ENCODE measurements around the gene NRXN2.

NRXN2 gene

DNA sequence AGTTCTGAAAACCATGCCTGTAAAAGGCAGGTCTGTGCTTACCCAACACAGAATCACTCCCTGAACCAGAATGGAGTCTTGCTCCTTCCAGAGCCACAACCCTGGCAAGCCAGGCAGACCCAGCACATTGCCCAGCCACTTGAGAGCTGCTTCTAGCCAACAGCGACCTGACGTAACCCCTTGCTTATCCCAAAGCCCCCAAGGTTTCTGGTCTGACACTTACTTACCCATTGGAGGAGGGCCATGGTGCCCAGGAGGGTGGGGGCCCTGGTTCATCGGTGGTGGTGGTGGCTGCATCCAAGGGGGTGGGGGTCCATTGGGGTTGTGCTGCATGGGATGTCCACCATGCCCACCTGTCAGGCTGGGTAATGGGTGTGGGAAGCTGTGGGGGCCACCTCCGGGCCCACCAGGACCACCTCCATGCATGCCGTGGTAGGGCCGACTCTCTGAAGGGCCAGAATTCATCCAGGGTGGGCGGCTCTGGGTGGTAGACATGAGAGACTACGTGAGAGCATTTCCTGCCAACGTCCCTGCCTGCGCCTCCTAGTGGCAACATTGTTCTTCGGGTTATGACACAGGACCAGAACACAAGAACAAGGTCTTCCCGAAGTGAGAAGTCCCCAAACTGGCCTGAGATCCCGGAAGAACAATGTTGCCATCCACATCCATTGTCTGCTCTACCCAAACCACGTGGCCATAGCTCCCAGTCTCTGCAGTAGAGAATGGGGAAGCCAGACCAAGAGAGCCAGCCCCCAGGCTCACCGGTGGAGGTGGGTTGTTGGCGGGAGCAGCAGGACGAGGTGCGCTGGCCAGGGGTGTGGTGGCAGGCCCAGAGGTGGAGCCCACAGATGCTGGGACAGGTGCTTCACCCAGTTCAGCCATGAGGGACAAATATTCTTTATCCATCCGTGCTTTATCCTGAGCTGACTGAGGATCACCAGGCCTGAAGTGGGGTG, 44.6 kb upstream of the NRXN2 start:
- peak; percentile 70 for DNase-seq (ENCODE audit: low read depth)
- TF ChIP-seq, protein P1, sequence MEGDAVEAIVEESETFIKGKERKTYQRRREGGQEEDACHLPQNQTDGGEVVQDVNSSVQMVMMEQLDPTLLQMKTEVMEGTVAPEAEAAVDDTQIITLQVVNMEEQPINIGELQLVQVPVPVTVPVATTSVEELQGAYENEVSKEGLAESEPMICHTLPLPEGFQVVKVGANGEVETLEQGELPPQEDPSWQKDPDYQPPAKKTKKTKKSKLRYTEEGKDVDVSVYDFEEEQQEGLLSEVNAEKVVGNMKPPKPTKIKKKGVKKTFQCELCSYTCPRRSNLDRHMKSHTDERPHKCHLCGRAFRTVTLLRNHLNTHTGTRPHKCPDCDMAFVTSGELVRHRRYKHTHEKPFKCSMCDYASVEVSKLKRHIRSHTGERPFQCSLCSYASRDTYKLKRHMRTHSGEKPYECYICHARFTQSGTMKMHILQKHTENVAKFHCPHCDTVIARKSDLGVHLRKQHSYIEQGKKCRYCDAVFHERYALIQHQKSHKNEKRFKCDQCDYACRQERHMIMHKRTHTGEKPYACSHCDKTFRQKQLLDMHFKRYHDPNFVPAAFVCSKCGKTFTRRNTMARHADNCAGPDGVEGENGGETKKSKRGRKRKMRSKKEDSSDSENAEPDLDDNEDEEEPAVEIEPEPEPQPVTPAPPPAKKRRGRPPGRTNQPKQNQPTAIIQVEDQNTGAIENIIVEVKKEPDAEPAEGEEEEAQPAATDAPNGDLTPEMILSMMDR (conservative IDR thresholded peaks at IDR 0.05; ENCODE audit: control insufficient read depth, insufficient read depth, low read depth, low read length): peak; percentile 65
- H3K4me3 ChIP-seq (ENCODE audit: control insufficient read depth, low read depth, low read length): no peak overlapping the region

DNA sequence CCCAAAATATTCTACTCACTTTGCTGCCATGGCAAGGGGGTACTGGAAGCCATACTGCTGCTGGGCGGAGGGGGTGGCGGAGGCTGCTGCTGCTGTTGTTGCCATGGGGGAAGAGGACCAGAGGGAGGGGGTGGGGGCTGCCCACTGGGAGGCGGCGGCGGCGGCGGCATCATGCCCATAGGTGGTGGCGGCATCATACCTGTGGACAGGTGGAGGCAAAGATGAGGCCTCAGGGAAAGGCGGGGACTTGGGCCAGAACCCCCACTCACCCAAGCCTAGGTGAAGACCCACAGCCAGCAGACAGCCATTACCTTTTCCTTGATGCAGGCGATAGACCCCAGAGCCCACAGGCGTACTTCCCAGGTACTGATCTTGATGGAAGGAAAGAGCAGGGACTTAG, 43.9 kb upstream of the NRXN2 start:
- TF ChIP-seq, protein P1 (conservative IDR thresholded peaks at IDR 0.05; ENCODE audit: control insufficient read depth, insufficient read depth, low read depth, low read length): no peak
- no peak overlapping the region for H3K4me3 ChIP-seq (ENCODE audit: control insufficient read depth, low read depth, low read length)
- DNase-seq (ENCODE audit: low read depth): no peak

DNA sequence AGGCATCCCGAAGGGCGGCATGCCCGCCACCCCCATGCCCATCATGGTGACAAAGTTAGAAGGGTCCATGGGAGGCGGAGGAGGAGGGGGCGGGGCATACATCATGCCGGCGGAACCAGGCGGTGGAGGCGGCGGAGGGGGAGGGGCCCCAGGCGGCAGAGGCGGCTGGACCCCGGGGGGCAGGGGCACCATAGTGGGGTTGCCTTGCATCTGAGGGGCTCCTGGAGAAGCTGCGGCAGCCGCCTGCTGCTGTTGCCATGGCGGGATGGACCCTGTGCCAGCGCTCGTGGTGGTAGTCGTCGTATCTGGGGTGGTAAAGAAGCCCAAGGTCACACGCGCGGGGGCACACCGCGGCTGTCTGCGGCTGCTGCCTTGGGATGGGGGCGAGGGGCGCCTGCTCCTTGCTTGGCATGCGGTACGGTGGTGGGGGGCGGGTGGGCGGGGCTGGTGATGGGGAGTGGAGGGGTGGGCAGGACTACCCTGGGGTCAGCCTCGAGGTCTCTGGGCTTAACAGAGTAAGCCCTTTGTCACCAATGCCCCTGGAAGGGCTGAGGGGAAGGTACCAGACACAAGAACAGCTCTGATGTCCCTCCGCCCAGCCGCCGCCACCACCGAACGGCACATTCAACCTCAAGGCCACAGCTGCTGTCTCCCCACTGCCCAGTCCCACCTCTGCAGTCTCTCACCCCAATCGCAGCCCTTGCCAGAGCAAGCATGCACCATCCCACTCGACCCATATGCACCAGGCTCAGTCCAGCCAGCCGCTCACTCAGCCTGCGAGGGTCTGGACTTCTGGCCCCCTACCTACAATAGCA, 43.1 kb upstream of the NRXN2 start:
- no peak for DNase-seq (ENCODE audit: low read depth)
- no peak overlapping the region for H3K4me3 ChIP-seq (ENCODE audit: control insufficient read depth, low read depth, low read length)
- TF ChIP-seq, protein P1 (conservative IDR thresholded peaks at IDR 0.05; ENCODE audit: control insufficient read depth, insufficient read depth, low read depth, low read length): no peak

DNA sequence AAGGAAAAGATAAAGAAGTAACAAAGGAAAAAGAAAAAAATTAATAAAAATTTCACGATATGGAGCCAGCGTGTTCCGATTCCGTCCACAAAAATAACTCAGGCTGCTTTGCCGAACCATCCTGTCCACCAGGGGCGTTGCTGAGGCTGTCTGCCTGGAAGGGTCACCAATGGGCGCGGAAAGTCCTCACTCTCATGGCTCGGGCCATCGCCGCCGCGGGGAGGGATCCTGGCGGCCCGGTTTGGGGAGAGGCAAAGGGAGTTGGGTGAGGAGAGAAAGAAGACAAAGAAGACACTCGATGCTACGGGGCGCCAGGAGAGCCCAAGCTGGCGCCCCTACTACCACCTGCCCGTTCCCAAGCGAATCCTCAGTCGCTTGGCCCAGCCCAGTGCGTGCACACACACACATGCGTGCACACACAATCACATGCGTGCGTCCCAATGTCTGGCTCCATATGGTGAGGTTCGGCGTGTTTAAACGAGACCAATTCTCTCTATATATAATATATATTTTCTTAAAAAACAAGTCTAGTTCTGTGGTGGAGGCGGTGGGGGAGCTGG, 42.4 kb upstream of the NRXN2 start:
- no peak for DNase-seq (ENCODE audit: low read depth)
- TF ChIP-seq, protein P1 (conservative IDR thresholded peaks at IDR 0.05; ENCODE audit: control insufficient read depth, insufficient read depth, low read depth, low read length): peak; percentile 28
- no peak overlapping the region for H3K4me3 ChIP-seq (ENCODE audit: control insufficient read depth, low read depth, low read length)

DNA sequence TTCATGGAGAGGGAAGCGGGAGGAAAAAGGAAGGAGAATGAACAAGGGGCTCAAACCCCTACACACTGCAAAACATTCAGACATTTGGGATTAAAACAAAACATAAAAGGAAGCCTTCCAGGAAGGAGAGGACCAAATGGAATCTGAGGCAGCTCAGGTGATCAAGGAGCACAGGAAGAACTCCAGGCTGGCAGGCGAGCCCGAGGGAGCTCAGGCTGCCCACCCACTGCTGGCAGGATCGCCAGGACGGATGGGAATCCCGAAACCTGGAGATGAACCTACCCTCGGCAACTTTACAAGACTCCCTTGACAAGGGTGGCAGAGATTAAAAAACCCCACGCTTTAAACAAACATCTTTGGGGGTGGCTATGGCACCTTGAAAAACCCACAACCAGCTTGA, 41.8 kb upstream of the NRXN2 start:
- TF ChIP-seq, protein P1 (conservative IDR thresholded peaks at IDR 0.05; ENCODE audit: control insufficient read depth, insufficient read depth, low read depth, low read length): no peak
- no peak for DNase-seq (ENCODE audit: low read depth)
- H3K4me3 ChIP-seq (ENCODE audit: control insufficient read depth, low read depth, low read length): no peak overlapping the region

DNA sequence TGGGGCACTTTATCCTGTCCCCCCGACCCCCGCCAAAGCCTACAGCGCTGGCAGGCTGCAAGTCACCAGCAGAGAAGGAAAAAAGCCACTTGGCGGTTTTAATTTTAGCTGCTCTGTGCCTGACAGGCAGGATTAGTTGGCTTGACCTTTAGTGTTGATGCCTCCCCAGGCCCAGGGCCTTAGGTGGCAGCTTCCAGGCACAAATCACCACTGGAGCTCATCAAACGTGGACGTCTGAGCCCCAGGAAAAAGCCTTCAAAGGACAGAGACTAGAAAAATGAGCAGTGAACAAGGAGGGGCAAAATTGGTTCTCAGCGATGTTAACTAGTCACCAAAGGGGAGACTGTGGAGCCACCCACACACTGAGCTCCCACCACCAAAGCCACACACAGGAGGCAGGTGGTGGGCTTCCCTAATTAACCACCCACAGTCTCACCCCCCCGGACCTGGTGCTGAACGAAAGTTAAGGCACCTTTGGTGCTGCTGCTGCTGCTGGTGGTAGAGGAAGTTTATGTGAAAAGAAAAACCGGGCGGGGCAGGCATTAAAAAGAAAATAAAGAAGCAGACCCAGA, 41.1 kb upstream of the NRXN2 start:
- TF ChIP-seq, protein P1 (conservative IDR thresholded peaks at IDR 0.05; ENCODE audit: control insufficient read depth, insufficient read depth, low read depth, low read length): no peak
- no peak for DNase-seq (ENCODE audit: low read depth)
- H3K4me3 ChIP-seq (ENCODE audit: control insufficient read depth, low read depth, low read length): no peak overlapping the region

Measured in fibroblast of mammary gland (primary cell).